ENCODE results near the gene ALS2CL.

Gene ALS2CL

GRCh38 chr3:46702246-46703012 lies 8.9 kb upstream of the ALS2CL start:
- DNase-seq (ENCODE audit: low read depth), result no peak

- no peak for DNase-seq (ENCODE audit: low read depth)
These were observed 7.9 kb upstream of the ALS2CL start, which contains the start of gene TMIE for GRCh38 chr3:46701181-46701939. Gene TMIE (plus strand): TSS chr3:46701392. CDS start chr3:46701488, 96 bp downstream.

DNA sequence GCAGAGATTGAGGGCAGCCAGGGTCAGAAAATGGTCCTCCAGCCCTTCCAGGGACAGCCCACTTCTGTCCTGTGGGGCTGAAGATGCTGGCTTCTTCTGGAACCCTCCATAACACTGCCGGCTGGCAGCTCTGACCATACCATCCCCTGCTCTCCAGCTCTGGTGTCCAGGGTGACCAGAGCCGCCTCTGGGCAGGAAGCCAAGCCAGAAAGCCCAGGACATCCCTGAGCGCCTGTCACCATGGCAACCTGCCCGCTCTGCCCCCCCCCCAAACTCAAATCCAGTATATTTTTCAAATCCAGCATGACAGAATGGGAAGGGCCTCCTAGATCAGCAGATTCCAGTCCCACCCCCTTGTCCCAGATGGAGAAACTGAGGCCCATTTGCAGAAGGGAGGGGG lies 7.3 kb upstream of the ALS2CL start:
- DNase-seq (ENCODE audit: low read depth), result no peak

DNA sequence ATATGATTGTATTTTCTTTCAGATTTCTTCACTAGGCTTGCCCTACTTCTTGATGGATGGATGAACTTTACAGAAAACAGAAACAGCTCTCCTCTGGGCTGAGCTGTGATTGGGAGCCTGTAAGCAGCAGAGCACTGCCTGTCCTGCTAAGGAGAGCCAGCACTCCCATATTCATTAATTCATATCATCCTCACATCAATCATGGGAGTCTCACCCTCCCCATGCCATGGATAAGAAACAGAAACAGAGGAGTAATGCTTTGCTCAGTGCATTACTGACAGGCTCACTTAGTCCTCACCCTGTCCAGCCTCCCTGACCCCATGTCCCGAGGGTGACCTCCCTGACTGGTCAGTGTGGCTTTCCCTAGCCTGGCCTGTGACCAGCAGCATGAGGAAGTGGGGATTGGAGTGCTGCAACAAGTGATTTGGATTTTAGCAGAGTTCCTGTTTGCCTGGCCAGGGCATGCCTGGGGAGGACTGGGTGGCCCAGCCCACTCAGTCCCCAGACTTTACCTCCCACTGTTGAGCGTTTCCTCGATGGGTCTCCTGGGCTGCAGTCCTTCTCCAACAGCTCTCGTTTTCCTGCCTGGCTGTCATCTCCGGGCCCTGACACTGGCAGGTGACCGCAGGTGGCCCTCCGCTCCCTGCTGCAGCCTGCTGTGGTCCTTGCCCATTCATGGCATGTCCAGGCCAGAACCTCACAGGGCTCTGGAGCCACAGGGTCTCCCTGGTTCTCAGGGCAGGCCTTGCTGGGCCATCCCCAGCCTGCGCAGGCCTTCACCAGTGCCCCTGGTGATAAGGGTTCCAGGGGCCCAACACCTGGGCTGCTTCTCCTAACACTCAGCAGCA lies 6.4 kb upstream of the ALS2CL start:
- DNase-seq (ENCODE audit: low read depth), result no peak

GRCh38 chr3:46695962-46696894 lies 2.7 kb upstream of the ALS2CL start:
- DNase-seq (ENCODE audit: low read depth), result no peak

DNA sequence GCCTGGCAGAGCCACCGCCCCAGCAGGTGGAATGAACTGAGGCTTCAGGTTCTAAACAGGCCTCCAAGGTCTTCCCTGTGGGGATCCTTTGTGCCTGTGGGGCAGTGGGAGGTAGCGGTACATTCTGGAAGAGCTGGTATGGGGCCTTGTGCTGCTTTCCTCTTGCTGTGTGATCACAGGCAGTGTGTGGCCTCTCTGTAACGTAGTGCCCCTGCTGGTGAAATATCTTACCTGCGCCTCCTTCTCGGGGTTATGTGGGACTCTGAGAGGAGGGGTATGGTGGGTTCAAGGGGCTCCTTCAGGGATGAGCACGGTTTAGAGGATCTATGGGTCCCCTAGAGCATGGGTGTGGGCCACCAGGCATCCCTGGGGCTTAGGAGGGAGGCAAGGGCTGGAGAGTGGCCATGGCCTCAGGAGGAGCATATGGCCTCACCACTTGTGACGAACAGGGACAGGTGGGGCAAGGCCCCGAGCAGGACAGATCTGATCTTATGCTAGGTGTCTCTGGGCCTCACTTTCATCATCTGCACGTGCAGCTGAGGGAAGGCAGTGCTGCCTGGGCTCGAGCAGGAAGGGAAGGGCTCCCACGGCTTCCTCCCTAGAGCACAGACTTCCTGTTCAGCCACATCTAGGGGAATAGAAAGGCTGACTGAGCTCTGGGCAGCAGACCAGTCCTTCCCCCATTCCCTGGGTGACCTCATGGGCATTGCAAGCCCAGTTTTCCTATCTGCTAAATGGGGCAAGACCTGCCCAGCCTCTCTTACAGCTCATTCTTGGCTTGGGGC lies 1.9 kb upstream of the ALS2CL start:
- no peak for DNase-seq (ENCODE audit: low read depth)

GRCh38 chr3:46694520-46694919 lies 1.0 kb upstream of the ALS2CL start:
- no peak for DNase-seq (ENCODE audit: low read depth)

- no peak for DNase-seq (ENCODE audit: low read depth)
These were observed 380 bp upstream of the ALS2CL start for GRCh38 chr3:46693892-46694226.

GRCh38 chr3:46692566-46692990 lies 901 bp downstream of the ALS2CL start:
- no peak for DNase-seq (ENCODE audit: low read depth)

DNA sequence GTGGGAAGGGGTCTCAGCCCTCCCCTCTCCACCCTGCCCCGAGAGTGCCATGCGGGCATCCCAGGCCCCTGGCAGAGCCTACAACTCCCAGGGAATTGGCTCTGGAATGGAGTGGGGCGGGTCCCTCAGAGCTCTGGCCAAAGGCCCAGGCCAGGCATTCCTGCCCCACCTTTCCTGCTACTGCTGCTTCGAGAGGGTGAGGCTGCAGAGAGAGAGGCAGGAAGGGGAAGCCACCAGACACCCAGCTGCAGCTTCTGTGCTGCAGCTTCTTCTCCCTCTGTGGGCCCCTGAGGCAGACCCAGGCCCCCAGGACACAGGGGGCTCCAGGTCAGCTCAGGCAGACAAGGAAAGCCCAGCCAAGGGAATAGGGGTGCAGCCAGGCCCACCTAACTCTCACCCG lies 2.7 kb downstream of the ALS2CL start:
- DNase-seq (ENCODE audit: low read depth), result no peak

DNA sequence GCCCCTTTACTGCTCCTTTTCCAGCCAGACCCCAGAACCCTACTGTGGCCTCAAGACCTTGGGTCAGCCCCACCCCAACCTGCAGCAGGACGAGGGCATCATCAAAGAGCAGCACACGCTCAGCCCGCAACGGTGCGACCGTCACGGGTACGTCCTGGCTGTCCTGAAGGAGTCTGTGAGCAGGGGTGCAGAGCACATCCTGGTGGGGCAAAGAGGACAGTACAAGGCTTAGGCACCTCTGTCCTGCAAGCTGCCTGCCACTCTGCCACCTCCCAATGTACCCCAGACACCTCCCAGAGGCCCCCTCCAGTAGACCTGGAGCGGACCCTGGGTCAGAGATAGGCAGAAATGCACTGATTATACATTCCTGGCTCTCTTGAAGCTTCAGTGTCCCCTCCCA lies 8.0 kb downstream of the ALS2CL start:
- no peak for DNase-seq (ENCODE audit: low read depth)

- no peak for DNase-seq (ENCODE audit: low read depth)
These were observed 8.6 kb downstream of the ALS2CL start for GRCh38 chr3:46684891-46685290.

- no peak for DNase-seq (ENCODE audit: low read depth)
These were observed 10.5 kb downstream of the ALS2CL start for GRCh38 chr3:46682974-46683373.

GRCh38 chr3:46681856-46682540 lies 11.5 kb downstream of the ALS2CL start:
- no peak for DNase-seq (ENCODE audit: low read depth)

GRCh38 chr3:46681387-46681786 lies 12.1 kb downstream of the ALS2CL start:
- no peak for DNase-seq (ENCODE audit: low read depth)

- DNase-seq (ENCODE audit: low read depth), result no peak
These were observed 13.1 kb downstream of the ALS2CL start for GRCh38 chr3:46680298-46680826.

DNA sequence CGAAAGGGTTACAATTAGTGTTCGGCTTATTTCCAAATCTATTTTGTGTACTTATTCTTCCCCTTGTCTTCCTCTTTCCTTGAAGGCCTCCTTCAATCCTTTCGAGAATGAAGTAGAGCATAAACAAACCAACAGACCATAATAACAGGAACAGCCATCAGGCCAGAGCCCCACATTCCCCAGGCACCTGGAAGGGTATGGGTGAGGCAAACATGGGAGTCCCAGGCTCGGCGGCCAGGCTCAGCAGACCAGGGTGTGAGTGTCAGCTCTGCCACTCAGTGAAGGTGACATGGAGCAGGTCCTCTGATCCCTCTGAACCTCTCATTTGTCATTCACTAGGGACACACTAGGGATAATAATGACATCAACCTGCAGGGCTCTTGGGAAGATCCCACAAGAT lies 13.8 kb downstream of the ALS2CL start:
- DNase-seq (ENCODE audit: low read depth), result no peak

- DNase-seq (ENCODE audit: low read depth), result no peak
These were observed 15.2 kb downstream of the ALS2CL start for GRCh38 chr3:46678280-46678679.

DNA sequence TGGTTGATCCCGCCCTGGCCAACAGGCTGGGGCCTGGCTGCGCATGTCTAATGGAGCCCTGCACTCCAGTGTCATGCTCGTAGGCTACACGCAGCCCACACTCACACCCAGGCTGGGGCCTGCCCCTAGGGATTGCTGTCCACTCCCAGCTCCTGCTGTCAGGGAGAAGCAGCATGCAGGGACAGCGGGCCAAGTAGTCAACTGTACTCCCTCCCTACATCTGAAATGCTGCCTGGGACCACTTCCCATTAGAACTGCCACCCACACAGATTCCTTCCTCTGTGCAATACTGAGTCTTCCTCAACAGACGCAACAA lies 16.1 kb downstream of the ALS2CL start:
- no peak for DNase-seq (ENCODE audit: low read depth)
